HepG2 (cell line): ENCODE results near the gene SECTM1. TPM values are rescaled to one million over a fixed set of nuclear protein-coding genes. Genes with fewer than 3 reads are reported as not detected.
A peak's percentile ranks its signal among the peaks of the same experiment; 100 is the strongest.

ENCODE experiments used
- AGO2 ChIP-seq: fragments of 200-400 bp; formaldehyde crosslinking; optimal IDR thresholded peaks from 2 replicates; pipeline ENCODE3; 2017; ENCODE audit warnings: mild to moderate bottlenecking, low read depth, low read length, moderate library complexity
- CBX1 ChIP-seq: IDR thresholded peaks from one replicate; pipeline ENCODE4 v1.6.1; 2016; ENCODE audit warnings: antibody characterized with exemption, low read depth
- ERF ChIP-seq: IDR thresholded peaks from 2 replicates; pipeline ENCODE4 v1.6.1; 2018; ENCODE audit warnings: missing biosample characterization, missing genetic modification reagents
- RARA ChIP-seq: IDR thresholded peaks from 2 replicates; pipeline ENCODE4 v1.6.1; 2016; ENCODE audit warnings: missing genetic modification reagents, missing compliant biosample characterization
- SALL1 ChIP-seq: sonication (generic); formaldehyde crosslinking; IDR thresholded peaks from 2 replicates; pipeline ENCODE4 v1.8.0; 2022; ENCODE audit warnings: mild to moderate bottlenecking, missing genetic modification reagents
- SMARCC2 ChIP-seq: fragments of 450-650 bp; IDR thresholded peaks from 2 replicates; pipeline ENCODE4 v1.6.1; 2017; ENCODE audit warnings: antibody characterized with exemption, mild to moderate bottlenecking
- ZNF251 ChIP-seq: sonication (generic); formaldehyde crosslinking; IDR thresholded peaks from 2 replicates; pipeline ENCODE4 v1.9.0; 2021; ENCODE audit warnings: mild to moderate bottlenecking, missing genetic modification reagents
- ZNF382 ChIP-seq: sonication (generic); formaldehyde crosslinking; IDR thresholded peaks from 2 replicates; pipeline ENCODE4 v1.5.0; 2020; ENCODE audit warnings: missing genetic modification reagents, mild to moderate bottlenecking, borderline replicate concordance
- ZNF430 ChIP-seq: sonication (generic); formaldehyde crosslinking; IDR thresholded peaks from 2 replicates; pipeline ENCODE4 v1.9.0; 2021; ENCODE audit warnings: mild to moderate bottlenecking, missing genetic modification reagents
- ZNF572 ChIP-seq: sonication (generic); formaldehyde crosslinking; IDR thresholded peaks from 2 replicates; pipeline ENCODE4 v1.5.1; 2020; ENCODE audit warnings: mild to moderate bottlenecking, missing genetic modification reagents
- ZNF577 ChIP-seq: sonication (generic); formaldehyde crosslinking; IDR thresholded peaks from 2 replicates; pipeline ENCODE4 v1.4.0; 2020; ENCODE audit warnings: mild to moderate bottlenecking, low read depth, missing genetic modification reagents, borderline replicate concordance
- ZNF737 ChIP-seq: sonication (generic); formaldehyde crosslinking; IDR thresholded peaks from 2 replicates; pipeline ENCODE4 v1.5.0; 2020; ENCODE audit warnings: missing genetic modification reagents, mild to moderate bottlenecking, borderline replicate concordance
- ZSCAN22 ChIP-seq: sonication (generic); formaldehyde crosslinking; IDR thresholded peaks from 2 replicates; pipeline ENCODE4 v1.4.0; 2020; ENCODE audit warnings: mild to moderate bottlenecking, missing genetic modification reagents
- polyA plus RNA-seq, 8 experiments: library from polyadenylated mRNA; depleted of rRNA in 3 of 8; stranded (reverse) in 7 of 8; unstranded in 1 of 8; fragments of >200 nt; fragmentation: Illumina TruSeq in 4 of 8; extraction: Trizol in 4 of 8; gene quantifications; 2 replicates each; pipeline versions ENCODE4 v1.2.1 to v1.2.3, GENCODE V29; 2011 to 2016; ENCODE audit warnings: low read depth in 4 of 8, missing spikeins in 1 of 8, mixed read lengths in 1 of 8; ENCODE audit not compliant: insufficient read depth in 1 of 8
- total RNA-seq, 5 experiments: library from RNA; depleted of rRNA; stranded (reverse); fragments of >200 nt; fragmentation: Illumina TruSeq; extraction: Trizol; gene quantifications; 2 replicates each; pipeline ENCODE4 v1.2.3, GENCODE V29; 2016; ENCODE audit warnings: low read depth in 1 of 5
- TF ChIP-seq, protein P1 (sequence below): sonication (generic); formaldehyde crosslinking; IDR thresholded peaks from 2 replicates; pipeline ENCODE4 v1.5.0; 2020; ENCODE audit warnings: mild to moderate bottlenecking, missing genetic modification reagents, moderate library complexity
- TF ChIP-seq, protein P2 (sequence below): sonication (generic); formaldehyde crosslinking; IDR thresholded peaks from 2 replicates; pipeline ENCODE4 v1.5.0; 2020; ENCODE audit warnings: mild to moderate bottlenecking, missing genetic modification reagents
- TF ChIP-seq, protein P3 (sequence below): sonication (generic); formaldehyde crosslinking; IDR thresholded peaks from 2 replicates; pipeline ENCODE4 v1.9.0; 2022; ENCODE audit warnings: low read depth, missing genetic modification reagents
- TF ChIP-seq, protein P4 (sequence below): sonication (generic); formaldehyde crosslinking; IDR thresholded peaks from 2 replicates; pipeline ENCODE4 v1.4.0; 2020; ENCODE audit warnings: missing genetic modification reagents
- TF ChIP-seq, protein P5 (sequence below): sonication (generic); formaldehyde crosslinking; conservative IDR thresholded peaks from 2 replicates; pipeline ENCODE4 v1.4.0; 2020; ENCODE audit warnings: missing genetic modification reagents
- TF ChIP-seq, protein P6 (sequence below): sonication (generic); formaldehyde crosslinking; IDR thresholded peaks from 2 replicates; pipeline ENCODE4 v1.8.0; 2022; ENCODE audit warnings: missing genetic modification reagents, low read depth, mild to moderate bottlenecking, borderline replicate concordance

Gene SECTM1
- total and polyA plus RNA-seq, 2 of the 13 experiments (the other 11 are each of a cell fraction or from before 2014, with no cell fraction given), result 3.5 to 5.3 TPM

DNA sequence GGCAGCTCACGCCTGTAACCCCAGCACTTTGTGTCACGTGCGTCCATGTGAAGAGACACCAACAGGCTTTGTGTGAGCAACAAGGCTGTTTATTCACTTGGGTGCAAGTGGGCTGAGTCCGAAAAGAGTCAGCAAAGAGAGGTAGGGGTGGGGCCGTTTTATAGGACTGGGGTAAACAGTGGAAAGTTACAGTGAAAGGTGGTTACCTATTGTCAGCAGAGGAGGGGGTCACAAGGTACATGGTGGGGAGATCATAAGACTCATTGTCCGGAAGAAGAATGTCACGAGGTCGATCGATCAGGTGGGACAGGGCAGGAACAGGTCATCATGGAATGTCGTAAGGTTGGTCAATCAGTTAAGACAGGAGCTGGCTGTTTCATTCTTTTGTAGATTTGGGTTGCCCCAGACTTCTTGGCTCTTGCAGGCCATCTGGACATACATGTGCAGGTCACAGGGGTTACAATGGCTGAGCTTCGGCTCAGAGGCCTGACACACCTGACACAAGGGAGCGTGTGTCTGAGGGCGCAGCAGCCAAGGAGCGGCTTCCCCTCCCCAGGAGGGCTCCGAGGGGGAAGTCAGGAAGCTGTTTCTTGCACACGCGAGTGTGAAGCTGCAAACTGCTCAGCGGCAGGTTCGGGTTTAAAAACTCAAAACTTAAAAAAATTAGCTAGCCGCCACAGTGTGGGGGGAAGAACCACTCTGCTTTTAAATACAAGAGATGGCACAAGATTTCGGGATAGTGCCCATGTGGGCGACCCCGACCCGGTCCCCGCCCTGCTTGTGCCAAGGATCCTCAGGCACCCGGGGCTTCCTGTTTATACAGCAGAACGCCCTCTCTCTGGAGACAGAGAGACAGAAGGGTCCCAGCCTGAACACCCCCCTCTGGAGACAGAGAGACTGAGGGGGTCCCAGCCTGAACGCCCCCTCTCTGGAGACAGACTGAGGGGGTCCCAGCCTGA, 13.1 kb upstream of the SECTM1 start (continued):
- TF ChIP-seq, protein P1, sequence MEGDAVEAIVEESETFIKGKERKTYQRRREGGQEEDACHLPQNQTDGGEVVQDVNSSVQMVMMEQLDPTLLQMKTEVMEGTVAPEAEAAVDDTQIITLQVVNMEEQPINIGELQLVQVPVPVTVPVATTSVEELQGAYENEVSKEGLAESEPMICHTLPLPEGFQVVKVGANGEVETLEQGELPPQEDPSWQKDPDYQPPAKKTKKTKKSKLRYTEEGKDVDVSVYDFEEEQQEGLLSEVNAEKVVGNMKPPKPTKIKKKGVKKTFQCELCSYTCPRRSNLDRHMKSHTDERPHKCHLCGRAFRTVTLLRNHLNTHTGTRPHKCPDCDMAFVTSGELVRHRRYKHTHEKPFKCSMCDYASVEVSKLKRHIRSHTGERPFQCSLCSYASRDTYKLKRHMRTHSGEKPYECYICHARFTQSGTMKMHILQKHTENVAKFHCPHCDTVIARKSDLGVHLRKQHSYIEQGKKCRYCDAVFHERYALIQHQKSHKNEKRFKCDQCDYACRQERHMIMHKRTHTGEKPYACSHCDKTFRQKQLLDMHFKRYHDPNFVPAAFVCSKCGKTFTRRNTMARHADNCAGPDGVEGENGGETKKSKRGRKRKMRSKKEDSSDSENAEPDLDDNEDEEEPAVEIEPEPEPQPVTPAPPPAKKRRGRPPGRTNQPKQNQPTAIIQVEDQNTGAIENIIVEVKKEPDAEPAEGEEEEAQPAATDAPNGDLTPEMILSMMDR (CRISPR knock-in tag), result peak; percentile 20; the same call in 1 of the 2 replicates
- TF ChIP-seq ZNF737 (CRISPR knock-in tag) (peak; percentile 9; the same call in 1 of the 2 replicates), ZNF251 (peak; percentile 51; the same call in 1 of the 2 replicates), ZNF572 (CRISPR knock-in tag) (no peak; the same call in 1 of the 2 replicates), ZNF577 (CRISPR knock-in tag) (no peak), ZSCAN22 (CRISPR knock-in tag) (no peak), RARA (CRISPR knock-in tag) (peak; percentile 100), AGO2 (no peak), SMARCC2 (no peak), ZNF382 (CRISPR knock-in tag) (no peak), SALL1 (CRISPR knock-in tag) (peak; percentile 98), ERF (CRISPR knock-in tag) (peak; percentile 98), ZNF430 (CRISPR knock-in tag) (no peak; the same call in 1 of the 2 replicates), CBX1 (peak; percentile 71)
- TF ChIP-seq, protein P2, sequence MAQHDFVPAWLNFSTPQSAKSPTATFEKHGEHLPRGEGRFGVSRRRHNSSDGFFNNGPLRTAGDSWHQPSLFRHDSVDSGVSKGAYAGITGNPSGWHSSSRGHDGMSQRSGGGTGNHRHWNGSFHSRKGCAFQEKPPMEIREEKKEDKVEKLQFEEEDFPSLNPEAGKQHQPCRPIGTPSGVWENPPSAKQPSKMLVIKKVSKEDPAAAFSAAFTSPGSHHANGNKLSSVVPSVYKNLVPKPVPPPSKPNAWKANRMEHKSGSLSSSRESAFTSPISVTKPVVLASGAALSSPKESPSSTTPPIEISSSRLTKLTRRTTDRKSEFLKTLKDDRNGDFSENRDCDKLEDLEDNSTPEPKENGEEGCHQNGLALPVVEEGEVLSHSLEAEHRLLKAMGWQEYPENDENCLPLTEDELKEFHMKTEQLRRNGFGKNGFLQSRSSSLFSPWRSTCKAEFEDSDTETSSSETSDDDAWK (CRISPR knock-in tag), result no peak
- TF ChIP-seq, protein P3, sequence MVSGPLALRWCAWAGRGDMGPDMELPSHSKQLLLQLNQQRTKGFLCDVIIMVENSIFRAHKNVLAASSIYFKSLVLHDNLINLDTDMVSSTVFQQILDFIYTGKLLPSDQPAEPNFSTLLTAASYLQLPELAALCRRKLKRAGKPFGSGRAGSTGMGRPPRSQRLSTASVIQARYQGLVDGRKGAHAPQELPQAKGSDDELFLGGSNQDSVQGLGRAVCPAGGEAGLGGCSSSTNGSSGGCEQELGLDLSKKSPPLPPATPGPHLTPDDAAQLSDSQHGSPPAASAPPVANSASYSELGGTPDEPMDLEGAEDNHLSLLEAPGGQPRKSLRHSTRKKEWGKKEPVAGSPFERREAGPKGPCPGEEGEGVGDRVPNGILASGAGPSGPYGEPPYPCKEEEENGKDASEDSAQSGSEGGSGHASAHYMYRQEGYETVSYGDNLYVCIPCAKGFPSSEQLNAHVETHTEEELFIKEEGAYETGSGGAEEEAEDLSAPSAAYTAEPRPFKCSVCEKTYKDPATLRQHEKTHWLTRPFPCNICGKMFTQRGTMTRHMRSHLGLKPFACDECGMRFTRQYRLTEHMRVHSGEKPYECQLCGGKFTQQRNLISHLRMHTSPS (CRISPR knock-in tag), result peak; percentile 53; the same call in 1 of the 2 replicates
- TF ChIP-seq, protein P4, sequence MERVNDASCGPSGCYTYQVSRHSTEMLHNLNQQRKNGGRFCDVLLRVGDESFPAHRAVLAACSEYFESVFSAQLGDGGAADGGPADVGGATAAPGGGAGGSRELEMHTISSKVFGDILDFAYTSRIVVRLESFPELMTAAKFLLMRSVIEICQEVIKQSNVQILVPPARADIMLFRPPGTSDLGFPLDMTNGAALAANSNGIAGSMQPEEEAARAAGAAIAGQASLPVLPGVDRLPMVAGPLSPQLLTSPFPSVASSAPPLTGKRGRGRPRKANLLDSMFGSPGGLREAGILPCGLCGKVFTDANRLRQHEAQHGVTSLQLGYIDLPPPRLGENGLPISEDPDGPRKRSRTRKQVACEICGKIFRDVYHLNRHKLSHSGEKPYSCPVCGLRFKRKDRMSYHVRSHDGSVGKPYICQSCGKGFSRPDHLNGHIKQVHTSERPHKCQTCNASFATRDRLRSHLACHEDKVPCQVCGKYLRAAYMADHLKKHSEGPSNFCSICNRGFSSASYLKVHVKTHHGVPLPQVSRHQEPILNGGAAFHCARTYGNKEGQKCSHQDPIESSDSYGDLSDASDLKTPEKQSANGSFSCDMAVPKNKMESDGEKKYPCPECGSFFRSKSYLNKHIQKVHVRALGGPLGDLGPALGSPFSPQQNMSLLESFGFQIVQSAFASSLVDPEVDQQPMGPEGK (CRISPR knock-in tag), result peak; percentile 99
- TF ChIP-seq, protein P5, sequence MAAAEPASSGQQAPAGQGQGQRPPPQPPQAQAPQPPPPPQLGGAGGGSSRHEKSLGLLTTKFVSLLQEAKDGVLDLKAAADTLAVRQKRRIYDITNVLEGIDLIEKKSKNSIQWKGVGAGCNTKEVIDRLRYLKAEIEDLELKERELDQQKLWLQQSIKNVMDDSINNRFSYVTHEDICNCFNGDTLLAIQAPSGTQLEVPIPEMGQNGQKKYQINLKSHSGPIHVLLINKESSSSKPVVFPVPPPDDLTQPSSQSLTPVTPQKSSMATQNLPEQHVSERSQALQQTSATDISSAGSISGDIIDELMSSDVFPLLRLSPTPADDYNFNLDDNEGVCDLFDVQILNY (CRISPR knock-in tag), result no peak
- TF ChIP-seq, protein P6, sequence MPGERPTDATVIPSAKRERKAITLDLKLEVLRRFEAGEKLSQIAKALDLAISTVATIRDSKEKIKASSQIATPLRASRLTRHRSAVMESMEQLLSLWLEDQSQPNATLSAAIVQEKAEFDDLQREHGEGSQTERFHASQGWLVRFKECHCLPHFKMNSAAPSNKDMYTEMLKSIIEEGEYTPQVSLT (CRISPR knock-in tag), result no peak
